ENCODE results near the gene AP3B1. TPM values are rescaled to one million over a fixed set of nuclear protein-coding genes. Genes with fewer than 3 reads are reported as not detected.
A peak's percentile ranks its signal among the peaks of the same experiment; 100 is the strongest.

Gene AP3B1
- total RNA-seq, 1 donor from 2014 or later = 46.6 TPM

- peaks cover 31% of the 10 kb centered on the region for H3K4me1 Mint-ChIP-seq
- peak; percentile 14 for DNase-seq (ENCODE audit: low read depth, low spot score)
- no peak for TF ChIP-seq CTCF (conservative IDR thresholded peaks at IDR 0.05)
- H3K9me3 Mint-ChIP-seq = no peaks in the 10 kb centered on the region
- H3K4me3 Mint-ChIP-seq = peak overlapping the region; percentile 42
- H3K36me3 Mint-ChIP-seq (ENCODE audit: low read depth) = no peaks in the 10 kb centered on the region
- H3K27me3 Mint-ChIP-seq (ENCODE audit: low read depth) = peaks cover 68% of the 10 kb centered on the region
- H3K27ac Mint-ChIP-seq (ENCODE audit: unreplicated experiment) = peak overlapping the region; percentile 1
Observed at GRCh38 chr5:77958642-77959330, 335.7 kb downstream of the AP3B1 start.

GRCh38 chr5:77957931-77958521, 336.5 kb downstream of the AP3B1 start:
- H3K36me3 Mint-ChIP-seq (ENCODE audit: low read depth) = no peaks in the 10 kb centered on the region
- H3K27me3 Mint-ChIP-seq (ENCODE audit: low read depth) = peaks cover 63% of the 10 kb centered on the region
- H3K4me3 Mint-ChIP-seq = peak overlapping the region; percentile 42
- no peaks in the 10 kb centered on the region for H3K9me3 Mint-ChIP-seq
- peak overlapping the region; percentile 2 for H3K27ac Mint-ChIP-seq (ENCODE audit: unreplicated experiment)
- H3K4me1 Mint-ChIP-seq = peaks cover 35% of the 10 kb centered on the region
- DNase-seq (ENCODE audit: low read depth, low spot score) = peak; percentile 49
- TF ChIP-seq CTCF (conservative IDR thresholded peaks at IDR 0.05) = no peak

GRCh38 chr5:77957516-77957915, 337.0 kb downstream of the AP3B1 start:
- DNase-seq (ENCODE audit: low read depth, low spot score) = peak; percentile 10
- H3K27me3 Mint-ChIP-seq (ENCODE audit: low read depth) = peaks cover 61% of the 10 kb centered on the region
- no peak for TF ChIP-seq CTCF (conservative IDR thresholded peaks at IDR 0.05)
- peak overlapping the region; percentile 42 for H3K4me3 Mint-ChIP-seq
- peak overlapping the region; percentile 48 for H3K27ac Mint-ChIP-seq (ENCODE audit: unreplicated experiment)
- H3K4me1 Mint-ChIP-seq = peaks cover 40% of the 10 kb centered on the region
- H3K9me3 Mint-ChIP-seq = no peaks in the 10 kb centered on the region
- H3K36me3 Mint-ChIP-seq (ENCODE audit: low read depth) = peaks cover 2% of the 10 kb centered on the region

- peaks cover 56% of the 10 kb centered on the region for H3K27me3 Mint-ChIP-seq (ENCODE audit: low read depth)
- H3K4me3 Mint-ChIP-seq = no peak overlapping the region
- H3K9me3 Mint-ChIP-seq = no peaks in the 10 kb centered on the region
- no peak for TF ChIP-seq CTCF (conservative IDR thresholded peaks at IDR 0.05)
- DNase-seq (ENCODE audit: low read depth, low spot score) = no peak
- peaks cover 2% of the 10 kb centered on the region for H3K36me3 Mint-ChIP-seq (ENCODE audit: low read depth)
- H3K4me1 Mint-ChIP-seq = peaks cover 43% of the 10 kb centered on the region
- H3K27ac Mint-ChIP-seq (ENCODE audit: unreplicated experiment) = peak overlapping the region; percentile 48
Observed at GRCh38 chr5:77957081-77957480, 337.4 kb downstream of the AP3B1 start.

GRCh38 chr5:77955577-77955976, 338.9 kb downstream of the AP3B1 start:
- H3K9me3 Mint-ChIP-seq = no peaks in the 10 kb centered on the region
- no peak overlapping the region for H3K4me3 Mint-ChIP-seq
- no peak for TF ChIP-seq CTCF (conservative IDR thresholded peaks at IDR 0.05)
- peaks cover 2% of the 10 kb centered on the region for H3K36me3 Mint-ChIP-seq (ENCODE audit: low read depth)
- peaks cover 48% of the 10 kb centered on the region for H3K27me3 Mint-ChIP-seq (ENCODE audit: low read depth)
- peaks cover 38% of the 10 kb centered on the region for H3K4me1 Mint-ChIP-seq
- no peak overlapping the region for H3K27ac Mint-ChIP-seq (ENCODE audit: unreplicated experiment)
- no peak for DNase-seq (ENCODE audit: low read depth, low spot score)

Data from neural crest cell (in vitro differentiated cells).